SK-N-MC (cell line): ENCODE results near the gene ENO2.

Experiments
- EZH2 ChIP-seq: fragments of 200-600 bp; sonication (generic); IDR thresholded peaks from one replicate; pipeline ENCODE4 v1.6.1; 2017; ENCODE audit warnings: antibody characterized with exemption
- POLR2AphosphoS5 ChIP-seq: IDR thresholded peaks from 2 replicates; pipeline ENCODE4 v1.6.1; 2012; ENCODE audit warnings: mild to moderate bottlenecking, low read depth, low read length, borderline replicate concordance

- TF ChIP-seq EZH2 (no peak), POLR2AphosphoS5 (no peak)
Observed at GRCh38 chr12:6883252-6883651, 31.1 kb upstream of the ENO2 start.
